HG02571 (cell line): ENCODE measurements around the gene TBRG4.

Experiments
- ATAC-seq: cut with Tn5 transposase; IDR thresholded peaks from one replicate; pipeline ENCODE4 v1.9.1; 2021; ENCODE audit warnings: mild to moderate bottlenecking, moderate library complexity; ENCODE audit not compliant: unreplicated experiment

TBRG4 gene

DNA sequence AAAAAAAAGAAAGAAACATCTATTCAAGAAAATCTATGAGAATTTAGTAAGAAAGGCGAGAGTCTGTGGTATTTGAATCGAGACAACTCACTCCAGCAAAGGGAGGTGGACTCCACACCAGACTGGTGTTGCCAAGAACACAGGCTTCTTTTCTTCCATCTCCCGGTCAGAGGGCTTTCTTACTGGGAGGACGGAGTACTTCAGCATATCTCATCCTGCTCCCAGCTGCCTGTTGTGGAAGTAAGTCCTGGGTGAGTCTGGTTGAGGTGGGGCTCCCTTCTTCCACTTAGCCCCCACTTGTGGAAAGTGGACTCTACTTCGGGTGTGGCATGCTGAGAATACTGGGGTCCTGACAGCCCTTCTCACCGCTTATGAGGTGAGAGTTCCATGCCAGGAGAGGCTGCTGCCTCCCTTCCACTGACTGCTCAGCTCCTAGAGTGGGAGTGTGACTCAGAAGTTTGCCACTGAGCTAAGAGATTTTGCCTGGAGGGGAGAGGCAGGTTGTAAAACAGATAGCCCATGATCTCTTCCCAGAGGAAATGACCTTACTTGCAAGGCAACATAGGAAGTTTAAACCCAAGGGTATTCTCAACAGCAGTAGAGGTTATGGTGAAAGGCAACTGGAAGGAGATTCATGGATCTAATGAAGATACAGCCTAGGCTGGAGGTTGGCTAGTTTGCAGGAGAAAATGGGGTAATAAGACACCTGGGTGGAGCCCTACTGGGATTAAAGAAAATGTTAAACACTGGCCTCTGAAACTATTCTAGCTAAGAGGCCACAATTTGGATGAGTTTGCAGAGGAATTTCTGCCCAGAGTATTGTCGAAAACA, 19.2 kb downstream of the TBRG4 start:
- no peak for ATAC-seq

DNA sequence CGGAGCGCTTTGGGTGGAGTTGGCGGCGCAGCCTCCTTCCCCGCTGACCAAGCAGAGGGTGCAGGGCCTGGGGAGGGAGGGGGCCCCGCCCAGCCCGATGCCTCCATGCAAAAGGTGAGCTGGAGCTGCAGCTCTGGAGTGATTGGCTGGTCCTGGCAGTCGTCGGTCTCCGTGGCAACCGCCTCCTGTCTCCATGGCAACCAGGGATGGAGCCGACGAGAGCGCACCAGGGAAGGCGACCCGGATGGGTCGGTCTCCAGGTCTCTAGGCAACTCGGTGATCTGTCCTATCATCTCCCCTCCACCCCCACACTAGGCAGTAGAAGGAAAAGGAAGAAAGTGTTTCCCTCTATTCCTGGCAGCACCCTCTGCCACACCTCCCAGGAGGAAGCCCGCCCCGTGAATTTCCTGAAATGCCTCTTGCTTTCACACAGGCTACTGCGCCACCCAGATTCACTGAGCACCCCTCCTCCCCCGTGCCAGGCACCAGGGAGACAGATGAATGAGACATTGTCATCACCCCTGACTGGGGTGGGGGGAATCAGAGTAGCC, 22.1 kb downstream of the TBRG4 start:
- no peak for ATAC-seq

DNA sequence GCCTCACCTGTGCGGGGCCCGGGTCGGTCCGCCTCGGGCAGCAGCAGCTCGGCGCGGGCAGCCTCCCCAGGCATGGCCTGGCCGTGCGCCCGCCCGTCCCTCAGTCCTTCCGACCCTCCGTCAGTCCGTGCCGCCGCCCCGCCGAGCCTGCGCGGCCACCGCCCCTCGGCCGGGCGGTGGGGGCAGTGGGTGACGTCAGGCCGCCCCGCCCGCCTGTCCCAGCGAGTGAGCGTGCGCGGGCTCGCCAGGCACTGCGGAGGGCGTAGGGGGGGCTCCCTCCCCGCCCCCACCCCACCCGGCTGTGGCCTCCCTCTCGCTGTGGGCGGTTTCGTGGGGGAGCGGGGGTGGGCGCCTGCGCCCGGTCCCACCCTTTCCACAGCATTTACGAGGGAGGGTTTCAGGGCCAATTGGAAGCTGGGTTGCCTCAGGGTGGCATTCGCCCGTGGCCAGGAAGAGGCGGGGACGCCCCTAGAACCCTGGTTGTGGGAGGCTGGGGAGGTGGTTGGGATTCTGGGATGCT, 22.6 kb downstream of the TBRG4 start, which contains the start of gene NACAD:
NACAD (minus strand) TSS at position 149 of the 520 bp plus-strand sequence; CDS start at position 74, 75 bp downstream.
- ATAC-seq, result no peak

DNA sequence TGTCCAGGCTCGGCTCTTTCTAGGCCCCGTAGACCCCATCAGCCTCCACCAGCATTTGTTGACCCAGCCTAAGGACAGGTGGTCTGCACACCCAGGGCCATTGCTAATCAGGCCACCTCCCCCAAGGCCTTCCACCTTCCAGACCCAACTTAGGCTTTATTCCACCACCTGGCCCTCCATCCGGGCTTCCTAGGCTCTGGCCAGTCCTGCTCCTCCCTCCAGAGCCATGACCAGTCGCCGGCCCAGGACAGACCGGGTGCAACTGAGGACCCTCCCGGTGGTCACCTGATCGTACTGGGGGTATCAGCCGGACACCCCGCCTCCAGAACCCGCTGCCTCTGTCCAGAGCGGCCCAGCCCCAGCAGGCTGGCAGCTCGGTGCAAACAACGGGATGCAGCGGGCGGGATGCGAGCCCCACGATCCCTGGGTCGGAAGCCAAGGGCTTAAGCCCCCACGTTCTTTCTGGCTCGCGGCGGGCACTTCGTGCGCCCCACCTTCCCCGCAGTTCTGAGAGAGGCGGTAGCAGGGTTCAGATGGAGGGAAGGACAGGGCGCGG, 23.3 kb downstream of the TBRG4 start:
- ATAC-seq, result no peak

DNA sequence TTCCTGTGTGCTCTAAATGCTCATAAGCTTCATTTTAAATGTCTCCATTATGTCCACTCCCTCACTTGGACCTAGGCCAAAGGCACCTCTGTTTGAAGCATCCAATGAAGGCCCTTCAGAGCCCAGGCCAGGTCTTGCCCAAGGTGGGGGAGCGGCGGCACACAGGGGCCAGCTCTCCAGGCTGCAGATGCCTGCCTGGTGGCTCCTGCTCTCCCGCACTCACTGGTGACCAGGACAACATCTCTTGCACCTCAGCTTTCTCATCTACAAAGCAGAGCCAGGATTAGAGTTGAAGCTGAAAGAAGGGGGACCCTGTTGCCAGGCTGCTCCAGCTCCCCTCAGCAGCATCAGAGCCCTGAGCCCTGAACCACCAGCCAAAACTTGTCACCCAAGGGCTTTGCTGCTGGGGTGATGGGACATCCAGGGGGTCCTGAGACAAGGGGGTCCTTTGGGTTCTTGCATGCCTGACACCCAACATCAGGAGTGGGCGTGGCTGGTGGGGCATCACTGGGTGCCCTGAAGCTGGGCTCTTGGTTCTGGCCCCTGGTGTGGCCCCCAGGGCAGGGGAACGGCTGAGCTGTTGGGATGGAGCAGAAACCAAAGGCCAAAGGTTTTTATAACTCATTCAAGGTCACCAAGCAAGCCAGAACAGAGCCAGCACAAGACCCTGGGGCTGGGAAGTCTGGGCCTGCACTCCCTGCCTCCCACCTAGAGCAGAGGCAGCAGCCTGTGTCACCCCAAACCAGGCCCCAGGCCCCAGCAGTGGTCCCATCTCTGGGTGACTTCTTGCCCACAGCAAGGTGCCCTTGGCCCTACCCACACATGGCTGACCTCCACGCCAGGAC, 24.0 kb downstream of the TBRG4 start:
- ATAC-seq, result no peak

DNA sequence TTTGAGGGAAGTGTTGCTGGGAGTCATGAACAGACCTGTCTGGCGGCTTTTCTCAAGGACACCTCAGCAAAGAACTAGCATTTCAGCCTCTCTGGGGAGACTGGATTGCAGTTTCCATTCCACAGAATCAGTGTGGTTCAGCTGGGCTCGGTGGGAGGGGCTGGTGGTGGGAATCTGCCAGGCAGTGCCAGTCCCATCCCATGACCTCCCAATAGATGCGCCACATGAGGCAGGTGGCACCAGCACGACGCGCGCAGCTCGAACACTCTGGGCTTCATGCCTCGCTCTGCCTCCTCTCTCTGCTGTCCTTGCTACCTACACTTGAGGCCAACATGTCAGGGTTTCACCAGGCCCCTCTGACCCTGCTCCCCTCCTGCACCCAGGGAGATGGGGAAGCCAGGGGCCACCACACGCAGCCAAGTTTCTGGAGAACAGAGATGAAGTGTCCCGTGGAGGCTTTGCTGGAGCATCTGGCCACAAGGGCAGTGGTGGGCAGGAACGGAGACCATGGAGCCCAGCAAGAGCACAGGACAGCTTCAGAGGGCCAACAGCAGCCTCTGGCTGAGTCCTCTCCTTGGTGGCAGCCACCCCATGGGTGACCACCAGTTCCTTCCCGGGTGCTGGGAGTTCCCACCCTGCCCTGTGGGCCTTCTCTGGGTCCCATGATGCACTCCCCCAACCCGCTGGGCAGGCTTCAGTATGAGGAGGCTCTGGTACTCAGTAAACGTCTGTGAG, 25.0 kb downstream of the TBRG4 start:
- ATAC-seq, result no peak

DNA sequence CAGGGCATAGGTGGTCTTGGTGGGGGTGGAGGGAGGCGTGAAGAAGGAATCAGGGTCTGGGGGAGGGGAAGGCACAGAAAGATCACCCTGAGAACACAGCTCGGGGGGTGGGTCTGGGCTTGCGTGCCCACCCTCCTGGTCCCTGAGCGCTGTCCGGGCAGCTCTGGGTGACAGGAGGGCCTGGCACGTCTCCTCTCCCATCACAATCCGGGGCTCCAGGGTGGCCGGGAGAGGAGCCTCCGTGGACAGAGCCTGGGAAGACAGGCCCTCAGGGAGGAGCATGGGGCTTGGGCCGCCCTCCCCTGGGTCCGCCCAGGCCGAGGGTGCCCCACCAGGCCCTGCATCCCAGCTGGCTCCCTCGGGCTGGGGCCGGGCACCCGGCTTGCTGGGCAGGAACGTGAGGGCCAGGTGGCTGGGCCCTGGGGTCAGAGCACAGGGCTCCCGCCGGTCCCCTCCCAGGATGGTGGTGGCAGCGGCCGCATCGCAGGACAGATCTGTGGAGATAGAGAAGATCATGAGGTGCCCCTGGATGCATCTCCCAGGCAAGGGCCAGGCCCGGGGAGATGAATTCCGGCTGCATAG, 25.8 kb downstream of the TBRG4 start:
- no peak for ATAC-seq

DNA sequence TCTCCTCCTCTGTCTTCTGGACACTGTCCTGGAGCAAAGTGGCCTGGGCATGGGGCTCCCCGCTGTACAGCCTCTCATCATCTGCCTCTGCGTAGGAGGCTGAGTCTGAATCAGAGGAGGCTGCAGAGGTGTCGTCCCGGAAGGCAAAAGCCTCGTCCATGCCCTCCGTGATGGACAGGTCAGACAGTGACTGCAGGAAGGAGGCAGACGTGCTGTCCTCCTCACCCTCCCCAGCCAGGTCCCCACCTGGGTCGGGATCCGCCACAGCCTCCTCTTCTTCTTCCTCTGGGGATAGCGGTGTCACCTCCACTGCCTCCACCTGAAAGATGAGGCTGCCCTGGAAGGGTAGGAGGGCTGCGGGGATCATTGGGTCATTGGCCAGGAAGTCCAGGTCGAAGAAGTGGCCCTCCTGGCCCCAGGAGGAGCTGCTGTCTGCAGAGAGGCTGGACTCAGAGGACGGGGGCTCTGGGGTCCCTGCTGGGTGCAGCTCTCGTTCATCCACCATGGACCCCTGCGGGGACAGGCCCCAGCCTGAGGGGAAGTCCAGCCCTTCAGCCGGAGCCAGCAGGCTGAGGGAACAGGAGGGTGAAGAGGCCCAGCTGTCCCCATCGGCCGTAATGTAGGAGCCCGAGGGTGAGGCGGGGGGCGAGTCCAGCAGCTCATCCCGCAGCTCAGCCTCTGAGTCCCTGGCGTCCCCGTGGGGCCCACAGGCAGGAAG, 26.4 kb downstream of the TBRG4 start:
- ATAC-seq, result no peak

DNA sequence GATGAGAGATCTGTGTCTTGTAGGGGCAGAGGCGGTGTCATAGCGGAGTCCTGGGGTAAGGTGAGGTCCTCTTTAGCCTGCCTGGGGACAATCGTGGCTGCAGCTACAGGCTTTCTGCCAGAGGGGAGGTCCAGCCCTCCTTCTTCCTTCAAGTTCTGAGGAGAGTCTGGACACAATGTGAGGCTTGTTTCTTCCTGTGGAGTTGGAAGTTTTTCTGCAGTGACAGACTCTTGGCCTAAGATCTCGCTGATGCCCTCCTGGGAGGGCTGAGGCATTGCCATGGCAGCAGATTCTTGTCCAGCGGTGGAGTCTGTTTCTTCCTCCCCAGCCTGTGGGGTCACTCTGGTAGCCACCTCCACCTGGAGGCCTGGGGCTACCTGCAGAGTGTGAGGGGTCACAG, 27.2 kb downstream of the TBRG4 start:
- ATAC-seq, result no peak

DNA sequence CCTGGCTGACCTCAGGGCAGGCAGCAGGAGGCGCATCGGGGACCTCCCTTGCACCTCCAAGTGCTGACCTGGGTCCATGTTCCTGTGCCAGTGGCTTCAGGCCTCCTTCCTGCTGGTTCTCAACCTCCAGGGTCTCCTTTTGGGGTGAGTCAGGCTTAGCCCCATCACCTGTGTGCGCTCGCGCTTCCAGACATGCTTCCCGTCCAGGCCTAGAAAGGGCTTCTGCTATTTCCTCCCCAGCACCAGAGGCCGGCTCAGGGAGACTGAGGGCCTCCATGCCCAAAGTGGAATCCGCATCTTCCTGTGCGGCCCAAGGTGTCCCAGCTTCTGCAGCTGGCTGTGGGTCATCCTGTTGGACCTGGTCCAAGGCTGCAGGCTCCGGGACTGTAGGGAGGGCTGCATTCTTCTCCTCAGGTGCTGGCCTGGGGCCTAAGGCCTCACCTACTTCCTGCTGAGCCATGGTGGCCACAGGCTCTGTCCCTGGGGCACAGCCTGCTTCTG, 28.6 kb downstream of the TBRG4 start:
- no peak for ATAC-seq

DNA sequence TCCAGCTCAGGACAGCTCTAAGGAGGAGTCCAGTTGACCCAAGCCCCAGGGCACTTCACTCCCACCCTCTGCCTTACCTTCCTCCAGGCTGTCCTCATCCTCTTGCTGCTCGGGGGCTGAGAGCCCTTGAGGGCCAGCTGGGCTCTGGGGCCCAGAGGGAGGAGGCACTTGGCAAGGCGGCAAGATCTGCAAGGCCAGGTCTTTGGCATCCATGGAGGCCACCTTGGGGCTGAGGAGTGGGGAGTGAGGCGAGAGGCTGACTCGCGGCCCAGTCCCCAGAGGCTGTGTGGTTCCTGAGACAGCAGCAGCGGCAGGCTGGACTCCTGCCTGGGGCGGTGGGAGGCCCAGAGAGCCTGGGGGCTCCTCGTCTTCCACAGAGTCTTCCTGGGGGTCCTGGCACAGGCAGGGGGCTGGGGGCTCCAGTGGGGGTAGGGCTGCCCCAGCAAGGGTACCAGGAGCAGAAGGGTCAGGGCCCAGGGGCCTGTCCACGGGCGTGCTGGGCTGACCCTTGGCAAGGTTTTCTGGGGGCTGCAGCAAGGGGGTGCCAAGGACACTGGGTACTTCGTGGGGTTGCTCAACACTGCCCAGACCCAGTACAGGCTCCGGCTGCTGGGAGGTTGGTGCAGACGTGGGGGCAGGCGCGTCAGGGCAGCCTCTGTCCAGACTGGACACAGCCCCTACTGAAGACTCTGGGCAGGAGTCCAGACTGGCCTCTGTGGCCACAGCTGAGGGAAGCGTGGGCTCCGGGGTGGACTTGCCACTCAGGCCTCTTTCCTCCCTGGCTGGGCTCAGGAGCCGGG, 29.3 kb downstream of the TBRG4 start:
- no peak for ATAC-seq

DNA sequence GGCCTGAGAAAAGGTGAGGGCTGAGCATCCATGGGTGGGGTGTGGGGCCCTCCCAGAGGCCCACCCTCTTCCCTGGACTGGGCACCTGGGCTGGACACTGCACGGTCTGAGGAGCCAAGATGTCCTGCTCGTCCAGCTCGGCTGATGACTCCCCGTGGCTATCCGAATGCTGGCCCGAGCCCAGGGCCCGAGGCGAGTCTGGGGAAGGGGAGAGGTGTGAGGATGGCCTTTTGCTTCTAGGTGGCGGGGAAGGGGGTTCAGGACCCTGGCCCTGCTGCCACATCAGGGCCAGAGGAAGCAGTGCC, 29.9 kb downstream of the TBRG4 start:
- ATAC-seq, result no peak

DNA sequence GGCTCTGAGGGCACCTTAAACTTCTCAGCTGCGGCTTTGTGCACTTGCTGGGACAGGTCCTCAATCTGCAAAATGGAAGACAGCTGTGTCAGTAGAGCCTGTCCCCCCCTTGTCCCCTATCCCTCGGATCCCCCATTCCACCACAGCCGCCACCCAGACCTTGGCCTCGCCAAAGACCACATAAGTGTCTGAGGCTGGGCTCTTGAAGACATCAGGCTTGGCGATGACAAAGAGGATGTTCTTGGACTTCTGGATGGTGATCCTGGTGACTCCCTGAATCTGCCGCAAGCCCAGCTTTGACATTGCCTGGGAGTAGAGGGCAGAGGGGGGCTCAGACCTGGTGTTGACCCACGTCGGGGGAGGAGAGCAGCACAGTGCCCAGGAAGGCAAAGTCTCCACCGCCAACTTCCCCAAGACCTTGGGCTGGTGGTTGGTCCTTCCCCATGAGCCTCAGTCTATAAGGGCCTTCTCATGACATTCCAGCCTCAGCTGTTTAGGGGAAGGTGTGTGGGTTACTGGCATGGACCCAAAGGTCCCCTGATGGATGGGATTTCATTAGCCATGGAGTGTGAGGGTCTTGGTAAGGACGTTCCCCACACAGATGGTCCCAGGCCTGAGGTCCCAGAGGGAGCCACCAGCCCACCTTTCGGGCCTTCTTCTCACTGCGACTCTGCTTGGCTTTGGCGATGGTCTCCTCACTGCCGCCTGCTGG, 30.4 kb downstream of the TBRG4 start:
- no peak for ATAC-seq

DNA sequence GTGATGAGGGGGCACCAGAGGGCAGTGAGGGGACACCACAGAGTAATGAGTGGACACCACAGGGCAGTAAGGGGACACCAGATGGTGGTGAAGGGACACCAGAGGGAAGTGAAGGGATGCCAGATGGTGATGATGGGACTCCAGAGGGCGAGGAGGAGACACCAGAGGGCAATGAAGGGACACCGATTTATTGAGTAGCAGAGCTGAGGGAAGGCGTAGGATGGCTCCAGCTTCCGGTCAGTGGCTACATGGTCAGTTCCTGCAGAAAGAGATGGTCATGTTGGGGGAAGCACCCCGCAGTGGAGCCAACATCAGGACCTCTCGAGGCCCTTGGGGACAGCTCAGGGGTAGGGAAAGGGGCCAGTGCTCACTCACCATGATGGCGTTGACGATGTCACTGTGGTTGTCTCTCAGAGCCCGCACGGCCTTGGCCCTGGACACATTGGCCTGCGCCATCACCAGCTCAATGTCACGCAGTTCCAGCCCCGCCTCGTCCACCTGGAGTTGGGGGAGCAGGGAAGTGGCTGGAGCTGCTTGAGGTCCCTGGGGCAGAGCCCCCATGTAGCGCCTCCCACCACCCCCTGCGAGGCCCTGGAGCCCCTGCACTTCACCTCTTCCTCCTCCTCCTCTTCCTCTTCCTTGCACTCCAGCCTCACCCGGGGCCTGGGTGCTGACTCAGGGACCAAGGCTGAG, 31.1 kb downstream of the TBRG4 start:
- no peak for ATAC-seq

DNA sequence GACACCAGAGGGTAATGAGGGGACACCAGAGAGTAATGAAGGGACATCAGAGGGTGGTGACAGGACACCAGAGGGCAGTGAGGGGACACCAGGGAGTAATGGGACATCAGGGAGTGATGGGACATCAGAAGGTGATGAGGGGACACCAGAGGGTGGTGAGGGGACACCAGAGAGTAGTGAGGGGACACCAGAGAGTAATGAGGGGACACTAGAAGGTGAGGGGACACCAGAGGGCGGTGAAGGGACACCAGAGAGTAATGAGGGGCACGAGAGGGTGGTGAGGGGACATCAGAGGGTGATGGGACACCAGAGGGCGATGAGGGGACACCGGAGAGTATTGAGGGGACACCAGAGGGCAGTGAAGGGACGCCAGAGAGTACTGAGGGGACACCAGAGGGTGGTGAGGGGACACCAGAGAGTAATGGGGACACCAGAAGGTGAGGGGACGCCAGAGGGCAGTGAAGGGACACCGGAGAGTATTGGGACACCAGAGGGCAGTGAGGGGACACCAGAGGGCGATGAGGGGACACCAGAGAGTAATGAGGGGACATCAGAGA, 33.3 kb downstream of the TBRG4 start:
- ATAC-seq, result no peak

DNA sequence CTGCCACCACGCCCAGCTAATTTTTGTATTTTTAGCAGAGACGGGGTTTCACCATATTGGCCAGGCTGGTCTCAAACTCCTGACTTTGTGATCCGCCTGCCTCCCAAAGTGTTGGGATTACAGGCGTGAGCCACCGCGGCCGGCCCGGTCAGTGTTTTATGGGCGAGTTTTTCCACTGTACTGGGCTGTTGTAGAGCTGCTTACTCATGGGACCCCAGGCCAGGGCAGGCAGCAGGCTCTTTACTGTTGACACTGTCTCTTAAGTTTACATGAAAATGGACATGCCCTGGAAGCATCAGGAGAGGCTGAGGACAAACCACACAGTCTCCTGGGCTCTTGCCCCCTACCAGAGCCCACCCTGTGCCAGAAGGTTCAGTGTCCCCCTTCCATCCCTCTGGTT, 33.9 kb downstream of the TBRG4 start:
- no peak for ATAC-seq

DNA sequence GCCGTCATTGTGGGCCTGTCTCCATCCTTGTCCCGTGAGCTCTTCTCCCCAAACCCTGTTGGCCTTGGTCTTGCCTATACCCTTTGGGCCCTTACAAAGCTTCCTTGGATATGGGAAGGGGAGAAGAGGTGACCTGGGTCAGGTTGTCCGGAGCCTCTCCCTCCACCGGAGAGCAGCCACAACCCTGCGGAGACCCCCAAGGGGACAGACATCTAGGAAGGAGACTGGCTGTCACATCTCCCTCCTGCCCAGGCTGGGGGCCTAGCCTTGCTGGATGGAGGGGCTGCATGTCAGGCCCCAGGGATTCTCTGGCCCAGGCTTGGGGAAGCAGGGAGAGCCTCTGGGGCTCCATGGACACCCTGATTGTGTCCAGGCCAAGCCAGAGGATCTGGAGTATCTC, 34.6 kb downstream of the TBRG4 start:
- ATAC-seq, result no peak
